LNCaP clone FGC (cell line): Measurements from ENCODE around the gene PBXIP1.
A peak's percentile ranks its signal among the peaks of the same experiment; 100 is the strongest.

ENCODE experiments used
- DNase-seq: peaks from one replicate; pipeline ENCODE4 v3.0.0-alpha.2; 2011; ENCODE audit warnings: low read depth
- H3K4me3 ChIP-seq: 2 replicates; pipeline ENCODE4 v1.5.1; 2011; ENCODE audit warnings: mild to moderate bottlenecking, low read depth, low read length, control low read depth
- TF ChIP-seq, protein P1 (sequence below): IDR thresholded peaks from 2 replicates; pipeline ENCODE4 v1.5.1; 2012; ENCODE audit warnings: mild to moderate bottlenecking; ENCODE audit not compliant: control insufficient read depth, insufficient read depth; ENCODE audit errors: extremely low read depth

PBXIP1 gene

GRCh38 chr1:154943649-154944400 is 12.1 kb downstream of the PBXIP1 start:
- no peak overlapping the region for H3K4me3 ChIP-seq

GRCh38 chr1:154941333-154942013 is 14.4 kb downstream of the PBXIP1 start:
- TF ChIP-seq, protein P1, sequence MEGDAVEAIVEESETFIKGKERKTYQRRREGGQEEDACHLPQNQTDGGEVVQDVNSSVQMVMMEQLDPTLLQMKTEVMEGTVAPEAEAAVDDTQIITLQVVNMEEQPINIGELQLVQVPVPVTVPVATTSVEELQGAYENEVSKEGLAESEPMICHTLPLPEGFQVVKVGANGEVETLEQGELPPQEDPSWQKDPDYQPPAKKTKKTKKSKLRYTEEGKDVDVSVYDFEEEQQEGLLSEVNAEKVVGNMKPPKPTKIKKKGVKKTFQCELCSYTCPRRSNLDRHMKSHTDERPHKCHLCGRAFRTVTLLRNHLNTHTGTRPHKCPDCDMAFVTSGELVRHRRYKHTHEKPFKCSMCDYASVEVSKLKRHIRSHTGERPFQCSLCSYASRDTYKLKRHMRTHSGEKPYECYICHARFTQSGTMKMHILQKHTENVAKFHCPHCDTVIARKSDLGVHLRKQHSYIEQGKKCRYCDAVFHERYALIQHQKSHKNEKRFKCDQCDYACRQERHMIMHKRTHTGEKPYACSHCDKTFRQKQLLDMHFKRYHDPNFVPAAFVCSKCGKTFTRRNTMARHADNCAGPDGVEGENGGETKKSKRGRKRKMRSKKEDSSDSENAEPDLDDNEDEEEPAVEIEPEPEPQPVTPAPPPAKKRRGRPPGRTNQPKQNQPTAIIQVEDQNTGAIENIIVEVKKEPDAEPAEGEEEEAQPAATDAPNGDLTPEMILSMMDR, result no peak
- H3K4me3 ChIP-seq, result no peak overlapping the region

More at GRCh38 chr1:154943649-154944400, 12.1 kb downstream of the PBXIP1 start:
- no peak for DNase-seq
- TF ChIP-seq, protein P1, result peak; percentile 84

GRCh38 chr1:154940651-154941194 is 15.2 kb downstream of the PBXIP1 start:
- H3K4me3 ChIP-seq, result no peak overlapping the region
- TF ChIP-seq, protein P1, result no peak
- no peak for DNase-seq

More at GRCh38 chr1:154941333-154942013, 14.4 kb downstream of the PBXIP1 start:
- no peak for DNase-seq

- H3K4me3 ChIP-seq, result no peak overlapping the region
- no peak for DNase-seq
- TF ChIP-seq, protein P1, result no peak
Measured at GRCh38 chr1:154940213-154940560, 15.7 kb downstream of the PBXIP1 start.

DNA sequence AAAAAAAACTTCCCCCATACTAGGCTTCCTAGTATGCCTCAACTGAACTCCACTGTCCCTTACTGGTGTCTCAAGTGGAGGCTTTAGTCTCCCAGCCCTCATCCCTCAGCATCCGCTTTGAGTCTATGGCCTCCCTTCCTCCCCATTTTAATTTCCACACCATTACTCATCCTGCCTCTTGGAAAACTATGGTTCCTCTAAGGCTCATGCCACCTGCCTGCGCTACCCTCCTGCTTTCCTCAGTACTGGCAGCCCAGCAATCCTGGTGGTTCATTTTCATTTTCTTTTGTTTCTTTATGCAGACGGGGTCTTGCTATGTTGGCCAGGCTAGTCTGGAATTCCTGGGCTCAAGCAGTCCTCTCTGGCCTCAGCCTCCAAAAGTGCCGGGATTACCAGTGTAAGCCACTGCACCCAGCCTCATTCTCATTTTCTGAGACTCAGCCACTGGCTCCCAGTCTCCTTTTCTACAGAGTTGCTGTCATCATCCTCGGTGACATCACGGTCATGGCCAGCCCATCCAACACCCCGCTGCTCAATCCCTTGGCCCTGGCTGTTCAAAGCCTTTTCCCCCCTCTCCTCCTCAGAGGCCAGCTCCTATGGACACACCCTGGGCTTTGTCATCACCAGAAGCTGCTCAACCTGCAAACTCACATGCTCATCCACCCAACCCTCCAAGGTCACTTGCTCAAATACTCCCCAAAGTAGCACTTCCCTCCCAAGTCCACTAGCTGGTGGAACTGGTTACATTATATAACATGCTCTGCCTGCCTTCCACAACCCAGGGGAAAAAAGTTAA is 17.1 kb downstream of the PBXIP1 start:
- H3K4me3 ChIP-seq, result no peak overlapping the region
- no peak for DNase-seq
- TF ChIP-seq, protein P1, result no peak

GRCh38 chr1:154937988-154938386 is 17.9 kb downstream of the PBXIP1 start:
- TF ChIP-seq, protein P1, result no peak
- no peak for DNase-seq
- H3K4me3 ChIP-seq, result peak overlapping the region; percentile 62
